Activated CD8-positive, alpha-beta memory T cell treated with anti-CD3 and anti-CD28 coated beads, Interleukin-2, amount 50 U/mL, for 1 hour (primary cell): ENCODE measurements around the gene PKP2.

Experiments
- DNase-seq: peaks from one replicate; pipeline ENCODE4 v3.0.0-alpha.2; 2020; ENCODE audit errors: extremely low read depth

PKP2 gene

GRCh38 chr12:32896432-32897280 lies at the start of gene PKP2:
Gene PKP2, minus strand, starts transcription at chr12:32896777. Its CDS starts 46 bp downstream, at chr12:32896731.
- DNase-seq = no peak

- DNase-seq = no peak
These were observed 47.6 kb upstream of the PKP2 start for GRCh38 chr12:32944195-32944594.

DNA sequence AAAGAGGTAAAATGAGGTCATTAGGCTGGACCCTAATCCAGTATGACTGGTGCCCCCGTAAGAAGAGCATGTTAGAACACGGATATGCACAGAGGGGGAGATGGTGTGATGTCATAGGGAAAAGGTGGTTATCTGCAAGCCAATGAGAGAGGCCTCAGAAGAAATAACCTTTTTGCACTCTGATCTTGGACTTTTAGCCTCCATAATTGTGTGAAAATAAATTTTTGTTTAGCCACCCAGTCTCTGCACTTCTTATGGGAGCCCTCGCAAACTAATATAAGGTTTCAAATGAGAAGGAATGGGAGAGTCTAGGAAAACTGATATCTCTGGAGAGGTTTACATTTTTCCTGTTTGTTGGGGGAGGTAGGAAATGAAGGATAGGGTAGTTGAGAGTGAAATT lies 43.2 kb upstream of the PKP2 start:
- DNase-seq = no peak

DNA sequence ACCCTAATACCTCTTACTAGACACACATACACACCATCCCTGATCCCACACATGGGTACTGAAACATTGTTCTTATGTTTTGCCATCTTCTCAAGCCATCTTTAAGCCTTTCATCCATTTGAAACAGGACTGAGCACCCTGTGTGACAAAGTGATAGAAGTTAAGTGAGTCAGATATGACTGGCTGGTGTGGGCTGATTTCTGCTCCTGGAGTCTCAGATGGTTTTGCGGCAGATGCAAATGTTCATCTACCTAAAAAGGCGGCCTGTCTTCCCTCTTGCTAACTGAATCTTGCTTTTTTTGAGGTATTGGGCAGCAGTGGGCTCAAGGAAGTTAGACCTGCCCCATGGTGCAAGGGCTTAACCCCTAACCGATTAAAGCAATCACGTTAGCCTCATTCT lies 30.4 kb upstream of the PKP2 start:
- no peak for DNase-seq

DNA sequence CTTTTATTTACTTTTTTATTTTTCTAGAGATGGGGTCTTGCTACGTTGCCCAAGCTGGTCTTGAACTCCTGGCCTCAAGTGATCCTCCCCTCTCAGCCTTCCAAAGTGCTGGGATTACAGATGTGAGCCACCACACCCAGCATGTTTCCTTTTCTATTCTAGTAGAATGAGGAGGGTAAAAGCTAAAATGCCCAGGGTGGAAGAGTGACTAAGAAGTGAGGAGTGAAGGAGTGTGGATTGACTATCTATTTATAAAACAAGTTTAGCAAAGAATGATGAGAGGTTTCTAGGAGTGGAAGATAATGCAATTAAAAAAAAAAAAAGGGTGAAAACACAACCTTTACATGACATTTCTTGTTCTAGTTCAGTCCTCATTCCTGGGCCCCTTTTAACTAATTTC lies 29.8 kb upstream of the PKP2 start:
- DNase-seq = no peak

GRCh38 chr12:32922546-32923297 lies 26.1 kb upstream of the PKP2 start:
- DNase-seq = no peak

- no peak for DNase-seq
These were observed 24.8 kb upstream of the PKP2 start for GRCh38 chr12:32921397-32921796.

GRCh38 chr12:32920506-32921085 lies 24.0 kb upstream of the PKP2 start:
- DNase-seq = no peak

DNA sequence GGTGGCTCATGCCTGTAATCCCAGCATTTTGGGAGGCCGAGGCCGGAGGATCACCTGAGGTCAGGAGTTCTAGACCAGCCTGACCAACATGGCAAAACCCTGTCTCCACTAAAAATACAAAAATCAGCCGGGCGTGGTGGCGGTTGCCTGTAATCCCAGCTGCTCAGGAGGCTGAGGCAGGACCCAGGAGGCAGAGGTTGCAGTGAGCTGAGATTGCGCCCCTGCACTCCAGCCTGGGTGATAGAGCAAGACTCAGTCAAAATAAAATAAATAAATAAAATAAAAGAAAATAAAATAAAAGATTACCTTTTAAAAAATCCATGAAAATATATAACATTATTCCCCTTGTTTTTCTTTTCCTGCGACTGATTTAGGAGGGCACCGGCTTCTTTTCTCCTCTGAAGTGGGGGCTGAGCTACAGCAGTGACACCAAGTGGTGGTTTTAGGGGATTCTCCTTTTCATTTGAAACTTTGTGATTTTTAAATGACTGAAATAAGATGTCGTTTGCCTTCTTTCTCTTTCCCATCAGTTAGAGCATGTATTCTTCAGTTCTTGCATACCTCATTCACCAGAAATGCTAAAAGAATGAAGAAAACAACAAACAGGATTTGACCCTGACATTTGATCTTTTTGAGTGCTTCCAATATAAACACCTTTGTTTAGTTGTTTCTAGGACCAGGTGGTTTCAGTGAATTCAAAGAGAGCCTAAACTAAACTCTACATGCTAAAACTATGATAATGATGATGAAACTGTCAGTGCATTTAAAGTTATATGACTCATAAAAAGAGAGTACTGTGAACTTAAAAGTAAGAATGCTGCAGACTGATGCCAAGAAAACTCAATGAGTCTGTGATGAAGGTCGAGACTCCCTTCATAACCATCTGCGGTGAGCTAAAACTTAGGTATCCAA lies 22.6 kb upstream of the PKP2 start:
- DNase-seq = no peak

DNA sequence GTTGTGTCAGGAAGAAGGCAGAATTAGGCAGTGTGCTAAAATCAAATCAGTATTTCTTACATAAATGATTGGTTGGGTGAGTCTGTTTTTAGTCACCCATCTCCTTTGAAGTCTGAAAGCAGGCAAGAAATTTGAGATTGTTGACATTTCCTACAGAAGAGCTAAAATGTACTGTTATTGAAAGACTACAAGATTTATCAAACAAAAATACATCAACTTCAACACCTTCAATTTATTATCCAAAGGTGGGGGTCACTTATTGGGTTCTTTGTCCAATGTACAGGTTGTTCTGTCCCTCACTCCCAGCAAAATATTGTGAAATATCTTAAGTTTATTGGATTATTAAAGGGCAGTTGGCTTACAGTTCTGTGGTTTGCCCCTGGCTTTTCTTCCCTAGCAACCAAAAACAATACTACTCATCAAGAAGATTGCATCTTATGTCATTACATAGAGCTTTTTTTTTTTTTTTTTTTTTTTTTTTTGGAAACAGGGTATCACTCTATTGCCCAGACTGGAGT lies 20.6 kb upstream of the PKP2 start:
- no peak for DNase-seq

GRCh38 chr12:32907898-32908476 lies 11.4 kb upstream of the PKP2 start:
- no peak for DNase-seq

- DNase-seq = no peak
These were observed 10.6 kb upstream of the PKP2 start for GRCh38 chr12:32907166-32907565.

DNA sequence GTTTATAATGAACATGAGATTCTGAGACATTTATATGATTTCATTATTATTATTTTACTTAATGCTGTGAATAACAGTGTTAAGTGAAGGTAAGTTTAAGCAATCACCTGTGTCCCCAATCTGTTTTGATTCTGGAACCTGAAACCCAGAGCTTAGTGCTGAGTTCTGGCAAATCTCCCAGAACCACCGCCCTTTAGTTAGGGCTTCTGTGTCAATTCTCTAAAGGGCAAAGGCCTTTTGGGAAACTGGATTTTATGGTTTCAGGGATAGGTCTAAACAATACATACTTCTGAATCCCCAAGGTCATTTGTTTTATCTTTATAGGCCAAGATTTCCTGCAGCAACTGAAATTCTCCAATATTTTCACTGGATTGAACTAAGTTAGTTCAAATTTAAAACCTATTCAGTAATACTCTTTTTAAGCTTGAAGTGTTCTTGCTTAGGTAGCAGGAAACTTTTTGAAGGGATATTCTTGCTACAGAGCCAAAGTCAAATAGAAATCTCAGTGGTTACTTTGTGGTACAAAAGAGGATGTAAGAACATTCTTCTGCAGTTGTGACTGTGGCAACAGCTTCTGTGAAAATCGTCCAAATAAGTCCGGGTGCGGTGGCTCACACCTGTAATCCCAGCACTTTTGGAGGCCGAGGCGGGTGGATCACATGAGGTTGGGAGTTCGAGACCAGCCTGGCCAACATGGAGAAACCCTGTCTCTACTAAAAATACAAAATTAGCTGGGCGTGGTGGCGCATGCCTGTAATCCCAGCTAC lies 10.0 kb upstream of the PKP2 start:
- DNase-seq = no peak

- no peak for DNase-seq
These were observed 7.2 kb upstream of the PKP2 start for GRCh38 chr12:32903763-32904162.

DNA sequence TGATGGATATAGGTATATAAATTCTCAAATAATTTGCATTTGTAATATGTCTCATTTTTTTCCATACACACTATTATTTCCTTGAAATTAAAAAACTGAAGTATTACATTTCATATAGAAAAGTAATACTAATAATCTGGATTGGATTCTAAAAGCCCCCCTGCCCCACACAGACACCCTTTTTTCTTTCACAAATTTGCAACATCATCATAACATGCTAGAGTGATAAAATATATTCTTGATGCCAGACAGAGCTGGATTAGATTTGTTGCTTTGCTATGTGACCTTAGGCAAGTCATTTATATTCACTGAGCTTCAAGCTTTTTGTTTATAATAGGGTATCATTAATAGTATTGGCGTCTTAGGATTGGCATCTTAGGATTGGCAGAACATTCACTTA lies 6.7 kb upstream of the PKP2 start:
- DNase-seq = no peak

- DNase-seq = no peak
These were observed 5.9 kb upstream of the PKP2 start for GRCh38 chr12:32902287-32902997.

DNA sequence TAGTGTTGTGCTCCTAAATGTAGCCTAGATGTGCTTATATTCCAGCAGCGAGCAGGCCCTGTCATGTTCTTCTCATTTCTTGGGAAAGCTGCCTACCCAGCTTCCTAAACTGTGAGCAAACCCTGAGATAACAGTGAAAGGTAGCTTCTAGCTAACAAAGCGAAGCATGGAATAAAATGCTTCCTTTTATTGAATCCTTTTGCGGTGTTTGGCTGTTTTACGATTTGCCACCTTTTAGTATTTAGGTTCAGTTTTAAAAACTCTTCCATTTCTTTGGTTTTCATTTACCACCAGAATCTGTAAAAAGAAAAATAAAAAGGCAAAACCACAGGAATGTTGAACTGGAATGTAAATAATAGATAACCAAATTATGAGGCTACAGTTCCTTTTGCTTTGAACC lies 5.0 kb upstream of the PKP2 start:
- no peak for DNase-seq

DNA sequence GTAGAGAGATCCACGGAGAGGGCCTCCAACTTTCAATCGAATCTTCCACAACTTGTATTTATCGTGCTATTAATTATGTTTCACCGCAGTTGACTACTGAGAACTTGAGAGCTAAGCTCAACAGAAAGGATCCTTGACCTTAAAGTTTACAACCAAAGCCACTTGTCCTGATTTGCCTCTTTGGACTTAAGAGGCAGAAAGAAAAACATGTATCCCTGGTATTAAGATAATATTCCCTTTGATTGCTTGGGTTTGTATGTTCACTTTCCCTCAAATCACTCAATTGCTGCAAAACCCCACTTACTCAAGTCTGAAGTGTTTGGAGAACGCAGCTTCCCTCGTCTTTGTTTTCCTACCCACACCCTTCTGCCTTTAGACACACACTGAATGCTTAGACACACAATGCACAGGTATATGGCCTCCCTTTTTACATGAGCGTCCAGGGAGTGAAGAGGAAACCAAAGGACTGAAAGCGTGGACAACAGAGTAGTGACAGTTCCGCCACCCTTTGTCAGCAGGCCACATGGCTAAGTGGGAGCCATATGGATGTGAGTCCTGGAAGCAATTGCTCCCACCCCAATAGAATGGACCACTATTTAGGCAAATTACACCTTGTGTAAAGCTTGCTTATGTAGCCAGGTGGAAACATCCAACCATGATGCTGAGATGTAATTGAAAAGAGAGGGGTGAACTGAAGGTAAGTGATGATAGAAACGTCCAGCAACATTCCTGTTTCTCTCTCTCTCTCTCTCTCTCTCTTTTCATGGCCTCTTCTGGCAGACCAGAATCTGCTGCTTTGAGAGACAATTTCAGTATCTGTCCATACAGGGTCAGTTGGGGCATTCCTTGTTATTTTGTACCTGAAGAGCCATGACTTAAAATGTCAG lies 1.4 kb upstream of the PKP2 start:
- no peak for DNase-seq

DNA sequence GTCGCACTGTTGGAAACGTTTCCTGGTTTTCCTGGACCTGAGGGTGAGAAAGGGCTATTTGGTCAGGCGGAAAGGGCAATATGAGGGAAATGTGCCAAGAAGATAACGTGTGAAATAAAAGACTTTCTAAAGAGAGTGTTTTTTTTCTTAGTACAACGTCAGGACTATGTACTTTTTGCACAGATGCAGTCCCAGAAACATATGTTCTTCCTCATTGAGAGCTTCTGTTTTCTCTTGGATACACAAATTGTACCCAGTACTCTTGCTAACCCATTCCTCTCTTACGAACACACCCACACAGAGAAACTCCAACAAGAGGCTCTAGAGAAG lies 669 bp upstream of the PKP2 start:
- no peak for DNase-seq
